Osteoblast (primary cell): ENCODE results near the gene GH2. TPM values are rescaled to one million over a fixed set of nuclear protein-coding genes. Genes with fewer than 3 reads are reported as not detected.

Experiments
- DNase-seq: peaks from one replicate; pipeline ENCODE4 v3.0.0; 2011; ENCODE audit warnings: low spot score, mixed read lengths; ENCODE audit not compliant: insufficient read length; ENCODE audit errors: missing footprints
- H2AFZ ChIP-seq: 2 replicates; pipeline ENCODE4 v1.6.0; 2011; ENCODE audit warnings: mild to moderate bottlenecking, low read length
- H3K27ac ChIP-seq: 2 replicates; pipeline ENCODE4 v1.5.1; 2011; ENCODE audit warnings: mild to moderate bottlenecking, low read depth, low read length, moderate library complexity
- H3K27me3 ChIP-seq: 2 replicates; pipeline ENCODE4 v1.6.0; 2012; ENCODE audit warnings: mild to moderate bottlenecking, control low read depth, inconsistent platforms, low read length, moderate library complexity; ENCODE audit not compliant: insufficient read depth
- H3K36me3 ChIP-seq: 2 replicates; pipeline ENCODE4 v1.5.1; 2011; ENCODE audit warnings: mild to moderate bottlenecking, low read length, control low read depth, moderate library complexity; ENCODE audit not compliant: insufficient read depth
- H3K4me1 ChIP-seq: 2 replicates; pipeline ENCODE4 v1.5.1; 2011; ENCODE audit warnings: mild to moderate bottlenecking, low read length, control low read depth, moderate library complexity; ENCODE audit not compliant: insufficient read depth
- H3K4me2 ChIP-seq: 2 replicates; pipeline ENCODE4 v1.6.0; 2011; ENCODE audit warnings: mild to moderate bottlenecking, low read length; ENCODE audit not compliant: insufficient read depth
- H3K4me3 ChIP-seq: fragments of 200-600 bp; sonication (generic); 3 replicates; pipeline ENCODE4 v1.5.1; 2012; ENCODE audit warnings: mild to moderate bottlenecking, low read length, inconsistent platforms; ENCODE audit not compliant: insufficient read depth
- H3K79me2 ChIP-seq: 2 replicates; pipeline ENCODE4 v1.6.0; 2012; ENCODE audit warnings: mild to moderate bottlenecking, low read length, control low read depth, inconsistent platforms; ENCODE audit not compliant: insufficient read depth
- H3K9me3 ChIP-seq: 2 replicates; pipeline ENCODE4 v1.5.1; 2011; ENCODE audit warnings: low read depth, low read length, control low read depth
- H4K20me1 ChIP-seq: 2 replicates; pipeline ENCODE4 v1.6.0; 2012; ENCODE audit warnings: mild to moderate bottlenecking, low read length, control low read depth; ENCODE audit not compliant: insufficient read depth
- CTCF ChIP-seq: IDR thresholded peaks from 2 replicates; pipeline ENCODE4 v1.5.1; 2011; ENCODE audit warnings: mild to moderate bottlenecking, low read depth, low read length, moderate library complexity; ENCODE audit errors: extremely low read depth
- total RNA-seq: library from RNA; depleted of rRNA; stranded (reverse); fragments of >200 nt; gene quantifications from 2 replicates; pipeline ENCODE4 v1.2.3, GENCODE V29; 2012

GH2 gene
- total RNA-seq, 1 donor = not detected

- H2AFZ ChIP-seq = peak overlapping the region; percentile 77
- H3K4me2 ChIP-seq = peak overlapping the region; percentile 90
- no peaks in the 10 kb centered on the region for H3K27me3 ChIP-seq
- no peak for TF ChIP-seq CTCF
- H3K36me3 ChIP-seq = peaks cover 6% of the 10 kb centered on the region
- H3K4me3 ChIP-seq = peak overlapping the region; percentile 95
- H4K20me1 ChIP-seq = peaks cover 32% of the 10 kb centered on the region
- peak; percentile 91 for DNase-seq
- peaks cover 57% of the 10 kb centered on the region for H3K79me2 ChIP-seq
- H3K9me3 ChIP-seq = no peaks in the 10 kb centered on the region
- peak overlapping the region; percentile 68 for H3K27ac ChIP-seq
- peaks cover 39% of the 10 kb centered on the region for H3K4me1 ChIP-seq
Measured at GRCh38 chr17:63841350-63842172, 40.2 kb downstream of the GH2 start.

- no peak for TF ChIP-seq CTCF
- H3K4me1 ChIP-seq = peaks cover 39% of the 10 kb centered on the region
- H3K27ac ChIP-seq = peak overlapping the region; percentile 68
Measured at GRCh38 chr17:63840591-63841349, 41.0 kb downstream of the GH2 start.

GRCh38 chr17:63838631-63839171 is 43.0 kb downstream of the GH2 start:
- Histone ChIP-seq H3K27me3 (no peaks in the 10 kb centered on the region), H3K27ac (peak overlapping the region; percentile 41), H3K79me2 (peaks cover 68% of the 10 kb centered on the region), H3K4me2 (peak overlapping the region; percentile 31), H3K36me3 (peaks cover 24% of the 10 kb centered on the region), H3K4me3 (no peak overlapping the region), H3K4me1 (peaks cover 32% of the 10 kb centered on the region), H4K20me1 (peaks cover 40% of the 10 kb centered on the region), H3K9me3 (no peaks in the 10 kb centered on the region), H2AFZ (no peak overlapping the region)
- peak; percentile 65 for DNase-seq
- TF ChIP-seq CTCF = no peak

More at GRCh38 chr17:63840591-63841349, 41.0 kb downstream of the GH2 start:
- peaks cover 9% of the 10 kb centered on the region for H3K36me3 ChIP-seq
- H3K4me3 ChIP-seq = peak overlapping the region; percentile 95
- peak; percentile 87 for DNase-seq
- H3K79me2 ChIP-seq = peaks cover 63% of the 10 kb centered on the region
- H2AFZ ChIP-seq = no peak overlapping the region
- H3K9me3 ChIP-seq = no peaks in the 10 kb centered on the region
- peaks cover 34% of the 10 kb centered on the region for H4K20me1 ChIP-seq
- H3K27me3 ChIP-seq = no peaks in the 10 kb centered on the region
- peak overlapping the region; percentile 90 for H3K4me2 ChIP-seq
